NCI-H2171 treated with DMSO at 0.1 percent for 48 hours (cell line): ENCODE measurements around the gene TCF12.
"Not testable (repeated sequence)": the region's sequence is repeated elsewhere in the genome, so short reads cannot be mapped to it uniquely, and the experiment has no call there.

ENCODE experiments used
- DNase-seq: peaks from one replicate; lab custom pipeline; 2025; lab: John Stamatoyannopoulos, UW

Gene TCF12

GRCh38 chr15:56978898-56979662 is 60.6 kb downstream of the TCF12 start:
- DNase-seq, result no peak

- peak; percentile 12 for DNase-seq
Observed at GRCh38 chr15:56980473-56980872, 62.0 kb downstream of the TCF12 start.

DNA sequence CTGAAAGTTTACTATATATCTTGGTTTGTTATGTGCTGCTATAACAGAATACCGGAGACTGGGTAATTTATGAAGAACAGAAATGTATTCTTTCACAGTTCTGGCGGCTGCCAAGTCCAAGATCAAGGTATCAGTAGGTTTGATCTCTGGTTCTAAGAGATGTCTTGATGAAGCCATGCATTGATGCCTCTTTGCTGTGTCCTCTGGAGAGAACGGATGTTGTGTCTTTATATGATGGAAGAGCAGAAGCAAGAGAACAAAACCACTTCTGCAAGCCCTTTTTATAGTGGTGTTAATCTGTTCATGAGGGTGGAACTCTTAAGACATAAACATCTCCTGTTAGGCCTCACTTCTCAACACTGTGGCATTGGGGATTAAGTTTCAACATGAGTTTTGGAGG is 62.7 kb downstream of the TCF12 start:
- no peak for DNase-seq

DNA sequence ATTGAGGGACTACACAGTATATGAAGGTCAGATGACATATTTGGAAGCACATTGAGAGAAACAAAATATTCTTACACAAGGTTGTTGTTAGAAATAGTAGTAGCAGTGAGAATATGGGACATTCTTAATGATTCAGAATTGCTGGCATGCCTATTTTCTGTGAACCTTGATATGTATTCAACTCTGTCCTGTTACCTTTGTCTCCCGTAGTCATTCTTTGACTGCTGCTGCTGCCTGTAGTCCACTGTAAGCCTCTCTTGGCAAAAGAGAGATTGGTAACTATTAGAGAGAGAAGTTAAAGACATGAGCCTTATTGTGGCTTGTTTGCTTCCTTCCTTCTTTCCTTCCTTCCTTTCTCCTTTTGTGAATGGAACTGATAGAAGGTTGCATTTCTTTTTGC is 64.5 kb downstream of the TCF12 start:
- DNase-seq, result no peak

GRCh38 chr15:56984681-56985481 is 66.4 kb downstream of the TCF12 start:
- DNase-seq, result no peak

GRCh38 chr15:56985856-56986255 is 67.4 kb downstream of the TCF12 start:
- no peak for DNase-seq

GRCh38 chr15:56987286-56987685 is 68.8 kb downstream of the TCF12 start:
- no peak for DNase-seq

- DNase-seq, result no peak
Observed at GRCh38 chr15:56988219-56988618, 69.8 kb downstream of the TCF12 start.

DNA sequence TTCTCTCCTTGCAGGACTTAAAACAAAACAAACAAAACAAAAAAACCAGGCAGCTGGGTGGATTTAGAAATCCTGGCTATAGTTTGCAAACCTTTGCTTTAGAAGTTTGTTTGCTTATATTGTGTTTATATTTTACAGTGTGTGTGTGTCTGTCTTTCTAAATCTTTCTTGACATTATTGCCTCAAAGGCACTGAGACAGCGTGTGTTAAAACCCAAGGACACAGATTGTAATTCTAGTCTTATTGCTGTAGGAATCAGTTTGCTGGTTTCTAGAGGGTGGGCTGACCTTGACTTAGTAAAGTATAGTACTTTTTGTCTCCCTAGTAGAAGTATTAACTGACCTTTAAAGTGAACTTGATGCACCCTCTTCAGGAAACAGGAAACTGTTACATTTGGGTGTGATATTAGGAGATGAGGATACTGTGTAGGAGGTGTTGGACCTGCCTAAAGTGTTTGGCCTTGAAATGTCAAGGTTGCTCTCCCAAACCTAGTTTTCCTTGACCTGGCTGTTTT is 71.0 kb downstream of the TCF12 start:
- DNase-seq, result no peak

DNA sequence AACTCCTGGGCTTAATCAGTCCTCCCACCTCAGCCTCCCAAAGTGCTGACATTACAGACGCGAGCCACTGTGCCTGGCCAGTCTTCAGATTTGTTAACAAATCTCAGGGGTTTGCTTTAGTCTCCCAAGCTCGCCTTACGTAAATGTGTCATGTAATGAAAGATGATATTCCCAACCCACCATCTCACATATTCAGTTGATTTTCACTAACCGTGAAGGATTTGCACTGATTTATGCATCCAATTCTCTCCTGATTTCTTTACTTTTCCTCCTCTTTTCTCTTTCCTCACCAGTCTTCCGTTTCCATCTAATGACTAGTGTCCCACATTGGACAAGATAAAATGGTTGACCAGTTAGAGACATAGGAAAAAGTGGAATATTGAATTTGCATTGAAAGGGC is 72.6 kb downstream of the TCF12 start:
- DNase-seq, result no peak

- no peak for DNase-seq
Observed at GRCh38 chr15:56992725-56993124, 74.3 kb downstream of the TCF12 start.

DNA sequence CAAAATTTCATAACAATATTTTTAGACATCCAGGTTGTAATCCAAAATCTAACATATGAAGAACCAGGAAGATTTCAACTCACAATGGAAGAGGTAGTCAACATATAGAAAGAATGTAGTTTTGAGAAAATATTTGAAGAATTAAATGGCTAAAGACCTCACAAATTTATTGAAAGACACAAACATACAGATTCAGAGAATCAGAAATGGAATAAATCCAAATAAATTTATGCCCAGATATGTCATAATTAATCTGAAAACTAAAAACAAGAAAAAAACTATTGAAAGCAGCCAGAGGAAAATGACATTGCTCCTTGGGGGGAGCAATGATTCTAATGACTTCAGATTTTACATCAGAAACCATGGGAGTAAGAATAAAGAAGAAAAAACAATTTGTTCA is 75.8 kb downstream of the TCF12 start:
- DNase-seq, result no peak

DNA sequence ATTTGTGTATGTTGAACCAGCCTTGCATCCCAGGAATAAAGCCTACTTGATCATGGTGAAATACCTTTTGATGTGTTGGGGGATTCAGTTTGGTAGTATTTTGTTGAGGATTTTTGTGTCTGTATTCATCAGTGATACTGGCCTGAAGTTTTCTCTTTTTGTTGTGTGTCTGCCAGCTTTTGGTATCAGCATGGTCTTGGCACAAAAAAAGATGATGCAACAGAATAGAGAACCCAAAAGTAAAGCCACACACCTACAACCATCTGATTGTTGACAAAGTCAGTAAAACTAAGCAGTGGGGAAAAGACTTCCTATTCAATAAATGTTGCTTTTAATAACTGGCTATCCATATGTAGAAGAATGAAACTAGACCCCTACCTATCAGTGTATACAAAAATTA is 77.6 kb downstream of the TCF12 start:
- DNase-seq, result no peak

- DNase-seq, result no peak
Observed at GRCh38 chr15:56996746-56997470, 78.5 kb downstream of the TCF12 start.

- DNase-seq, result no peak
Observed at GRCh38 chr15:57003418-57003817, 85.0 kb downstream of the TCF12 start.

GRCh38 chr15:57005244-57005643 is 86.8 kb downstream of the TCF12 start:
- no peak for DNase-seq

DNA sequence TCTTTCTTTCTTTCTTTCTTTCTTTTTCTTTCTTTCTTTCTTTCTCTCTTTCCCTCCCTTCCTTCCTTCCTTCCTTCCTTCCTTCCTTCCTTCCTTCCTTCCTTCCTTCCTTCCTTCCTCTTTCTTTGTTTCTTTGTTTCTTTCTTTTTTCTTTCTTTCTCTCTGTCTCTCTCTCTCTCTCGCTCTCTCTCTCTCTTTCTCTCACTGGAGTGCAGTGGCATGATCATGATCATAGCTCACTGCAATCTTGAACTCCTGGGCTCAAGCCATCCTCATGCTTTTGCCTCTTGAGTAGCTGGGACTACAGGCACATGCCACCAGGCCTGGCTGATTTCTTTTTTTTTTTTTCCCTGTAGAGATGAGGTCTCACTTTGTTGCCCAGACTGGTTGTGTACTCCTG is 89.4 kb downstream of the TCF12 start:
- DNase-seq, result not testable (repeated sequence)

- DNase-seq, result no peak
Observed at GRCh38 chr15:57010724-57011123, 92.3 kb downstream of the TCF12 start.

DNA sequence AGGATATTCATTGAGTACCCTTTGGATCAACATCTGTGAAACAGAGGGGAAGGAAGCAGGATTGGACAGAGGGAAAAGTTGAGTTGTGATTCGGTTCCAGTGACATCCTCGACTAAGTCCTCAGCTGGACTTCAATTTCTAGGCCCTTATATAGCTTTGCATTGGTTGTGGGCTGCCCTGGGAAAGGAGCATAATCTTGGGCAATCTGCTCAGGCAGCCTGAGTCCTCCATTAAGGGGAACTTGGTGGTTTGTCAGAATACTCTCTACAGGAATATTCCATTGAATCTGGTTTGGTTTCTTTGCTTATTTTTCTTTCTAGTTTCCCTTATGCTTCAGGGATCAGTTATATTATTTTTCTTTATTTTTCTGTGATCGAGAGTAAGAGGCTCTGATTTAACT is 94.1 kb downstream of the TCF12 start:
- DNase-seq, result no peak

DNA sequence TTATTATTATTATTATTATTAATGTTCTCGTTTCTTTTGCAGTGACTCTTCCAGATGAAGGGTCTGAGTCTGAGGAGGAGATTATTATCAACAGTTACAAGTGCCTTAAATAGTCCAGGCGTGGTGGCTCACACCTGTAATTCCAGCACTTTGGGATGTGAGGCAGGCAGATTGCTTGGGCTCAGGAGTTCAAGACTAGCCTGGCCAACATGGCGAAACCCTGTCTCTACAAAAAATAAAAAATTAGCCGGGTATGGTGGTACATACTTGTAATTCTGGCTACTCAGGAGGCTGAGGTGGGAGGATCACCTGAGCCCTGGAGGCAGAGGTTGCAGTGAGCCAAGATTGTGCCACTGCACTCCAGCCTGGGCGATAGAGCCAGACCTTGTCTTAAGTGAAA is 96.5 kb downstream of the TCF12 start:
- not testable (repeated sequence) for DNase-seq

GRCh38 chr15:57015360-57015759 is 96.9 kb downstream of the TCF12 start:
- no peak for DNase-seq

GRCh38 chr15:57015897-57016296 is 97.5 kb downstream of the TCF12 start:
- no peak for DNase-seq

DNA sequence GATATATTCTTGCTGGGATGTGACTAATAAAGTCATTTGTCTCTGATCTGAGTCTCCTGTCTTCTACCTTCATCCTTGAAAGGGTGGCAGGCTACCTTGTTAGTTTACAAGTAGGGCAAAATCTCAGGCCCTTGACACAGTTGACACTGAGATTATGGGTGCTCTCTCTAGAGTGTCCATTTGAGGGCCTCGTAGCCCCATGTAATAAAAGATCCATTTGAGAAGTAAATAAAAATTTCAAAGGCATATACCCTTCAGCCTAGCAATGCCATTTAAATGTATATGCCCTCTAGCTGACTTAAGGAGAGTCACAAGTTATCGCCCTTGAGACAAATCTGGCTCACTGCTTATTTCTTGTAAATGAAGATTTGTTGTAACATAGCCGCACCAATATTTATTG is 98.6 kb downstream of the TCF12 start:
- peak; percentile 18 for DNase-seq
